Suppressor macrophage (primary cell): ENCODE data around the gene PTPRM.
"Not testable (repeated sequence)": the region's sequence is repeated elsewhere in the genome, so short reads cannot be mapped to it uniquely, and the experiment has no call there.

Experiments
- DNase-seq, 4 experiments: peaks; one replicate each; pipeline ENCODE4 v3.0.0-alpha.2; 2020 to 2022

Gene PTPRM

GRCh38 chr18:7954238-7954637, 387.1 kb downstream of the PTPRM start:
- no peak for DNase-seq

DNA sequence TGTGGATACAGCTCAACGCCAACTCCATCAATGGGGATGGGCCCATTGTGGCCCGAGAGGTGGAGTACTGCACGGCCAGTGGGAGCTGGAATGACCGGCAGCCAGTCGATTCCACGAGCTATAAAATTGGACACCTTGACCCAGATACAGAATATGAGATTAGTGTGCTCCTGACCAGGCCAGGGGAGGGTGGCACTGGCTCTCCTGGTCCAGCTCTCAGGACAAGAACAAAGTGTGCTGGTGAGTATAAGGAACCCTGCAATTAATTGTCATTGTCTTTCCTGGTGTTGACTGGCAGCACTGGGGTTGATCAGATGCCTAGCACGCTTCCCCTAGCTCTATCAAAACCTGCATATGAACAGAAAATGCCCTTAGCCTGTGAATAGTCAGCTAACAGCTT, 388.1 kb downstream of the PTPRM start:
- no peak for DNase-seq

DNA sequence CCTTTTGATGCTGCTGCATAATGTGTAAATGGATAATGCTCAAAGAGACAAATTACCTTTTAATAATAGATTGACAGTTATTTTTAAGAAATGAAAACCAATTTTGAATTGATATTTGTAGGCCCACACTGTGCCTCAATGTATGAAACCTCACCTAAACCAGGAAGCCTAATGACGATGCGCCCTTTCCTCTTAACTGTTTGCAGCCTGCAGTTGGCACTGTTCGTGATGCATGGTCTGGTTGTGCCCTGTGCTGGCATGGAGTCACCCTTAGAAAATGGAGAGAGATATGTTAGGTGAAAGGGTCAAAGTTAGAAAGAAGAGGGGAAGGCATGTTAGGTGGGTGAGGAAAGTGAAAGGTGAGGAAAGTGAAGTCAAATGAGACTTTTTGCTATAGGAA, 390.2 kb downstream of the PTPRM start:
- DNase-seq = no peak

GRCh38 chr18:7958081-7958896, 391.2 kb downstream of the PTPRM start:
- no peak for DNase-seq

GRCh38 chr18:7958897-7959146, 391.7 kb downstream of the PTPRM start:
- no peak for DNase-seq

- DNase-seq = not testable (repeated sequence)
Observed at GRCh38 chr18:7966682-7967081, 399.6 kb downstream of the PTPRM start.

- no peak for DNase-seq
Observed at GRCh38 chr18:7974200-7974874, 407.2 kb downstream of the PTPRM start.

DNA sequence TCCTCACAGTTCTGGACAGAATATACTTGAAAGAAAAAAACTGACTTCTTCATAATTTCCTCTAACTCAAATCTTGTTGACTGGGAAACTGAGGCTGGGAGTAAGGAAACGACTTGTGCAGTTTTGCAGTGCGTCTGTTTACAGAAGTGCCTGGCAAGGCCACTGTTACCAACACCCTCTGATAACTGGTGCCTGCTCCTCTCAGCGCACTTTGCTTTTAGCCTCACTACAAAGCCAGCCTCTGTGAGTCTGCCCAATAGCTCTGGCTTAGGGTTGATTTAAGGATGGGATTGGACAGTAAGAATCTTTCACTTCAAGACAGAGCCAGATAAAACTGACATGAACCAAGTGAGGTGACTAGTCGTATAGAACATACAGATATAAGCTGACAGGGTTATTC, 410.8 kb downstream of the PTPRM start:
- DNase-seq = no peak

DNA sequence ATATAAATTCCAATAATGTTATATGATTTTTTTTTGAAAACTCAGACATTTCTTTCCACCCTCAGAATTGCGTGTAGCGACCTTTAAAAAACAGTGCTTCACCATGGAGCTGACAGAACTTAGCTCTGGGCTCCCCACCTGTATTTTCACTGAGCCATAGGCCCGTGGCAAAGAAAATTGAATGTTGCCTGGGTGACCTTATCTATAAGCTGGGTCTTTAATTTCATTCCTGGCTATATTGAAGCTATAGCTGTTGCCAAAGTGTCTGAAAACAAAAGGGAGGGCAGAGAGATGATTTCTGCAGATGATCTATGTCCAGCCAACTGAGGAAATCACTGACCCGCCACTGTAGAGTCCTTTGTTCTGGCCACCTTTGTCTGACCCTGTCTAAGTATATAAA, 411.7 kb downstream of the PTPRM start:
- DNase-seq = no peak

DNA sequence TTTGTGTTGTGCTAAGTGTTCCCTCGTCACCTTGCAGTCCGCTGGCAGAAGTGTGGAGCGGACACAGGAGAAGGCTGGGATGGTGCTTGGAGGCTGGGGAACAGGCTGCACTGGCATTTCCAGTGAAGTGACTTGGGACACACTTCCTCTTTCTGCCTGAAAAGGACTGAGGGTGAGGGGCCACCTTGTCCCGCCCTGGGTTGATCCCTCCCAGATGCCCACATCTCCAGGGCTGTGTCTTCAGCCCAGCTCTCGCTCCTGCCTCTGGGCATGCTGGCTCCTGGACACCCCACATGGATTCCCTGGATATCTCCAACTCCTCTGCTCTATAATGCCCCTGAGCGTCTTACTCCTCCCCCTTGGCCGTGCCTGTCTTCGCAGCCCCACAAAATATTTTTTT, 412.6 kb downstream of the PTPRM start:
- no peak for DNase-seq

DNA sequence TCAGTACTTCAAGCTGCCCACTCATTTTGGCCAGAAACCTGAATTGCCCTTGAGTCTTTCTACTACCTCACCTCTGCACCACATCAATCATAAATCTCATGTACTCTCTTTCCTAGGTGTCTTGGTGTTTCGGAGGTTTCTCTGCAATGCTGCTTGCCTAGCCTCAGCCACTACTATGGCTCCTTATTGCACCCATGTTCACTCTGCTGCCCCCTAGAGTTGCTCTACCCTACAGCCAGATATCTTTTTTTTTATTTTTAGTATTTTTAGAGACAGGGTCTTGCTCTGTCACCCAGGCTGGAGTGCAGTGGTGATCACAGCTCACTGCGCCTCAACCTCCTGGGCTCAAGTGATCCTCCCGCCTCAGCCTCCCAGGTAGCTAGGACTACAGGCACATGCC, 413.0 kb downstream of the PTPRM start:
- peak in 1 of 4 experiments; percentile 16 for DNase-seq

GRCh38 chr18:7980656-7981055, 413.5 kb downstream of the PTPRM start:
- no peak for DNase-seq

GRCh38 chr18:7982216-7982615, 415.1 kb downstream of the PTPRM start:
- DNase-seq = no peak

DNA sequence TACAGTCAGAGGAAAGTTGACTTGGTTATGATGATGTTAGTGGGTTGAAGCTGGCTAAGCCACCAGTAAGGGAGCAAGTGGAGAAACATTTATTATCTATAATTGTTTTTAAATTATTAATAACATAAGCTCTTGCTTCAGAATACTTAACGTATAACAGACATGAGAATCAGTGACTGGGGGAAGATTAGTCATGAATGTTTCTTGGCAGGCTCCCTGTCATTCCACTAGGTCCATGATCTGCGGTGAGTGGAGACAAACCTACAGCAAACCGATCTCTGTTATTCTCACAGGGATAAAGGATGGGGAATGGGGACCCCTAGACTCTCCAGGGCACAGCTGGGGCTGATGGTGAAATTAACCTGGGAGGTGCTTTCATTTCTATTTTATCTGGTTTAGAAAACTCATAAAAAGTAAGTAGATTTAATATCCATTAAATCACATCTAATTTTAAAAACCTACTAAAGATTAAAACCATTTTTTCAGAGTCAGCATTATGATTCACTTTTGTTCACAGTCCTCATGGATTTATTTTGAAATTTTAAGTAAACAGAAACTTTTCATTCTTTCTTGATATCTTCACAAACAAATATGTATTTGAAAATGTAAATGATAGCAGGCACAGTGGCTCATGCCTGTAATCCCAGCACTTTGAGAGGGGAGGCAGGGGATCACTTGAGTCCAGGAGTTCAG, 420.3 kb downstream of the PTPRM start:
- DNase-seq = no peak

DNA sequence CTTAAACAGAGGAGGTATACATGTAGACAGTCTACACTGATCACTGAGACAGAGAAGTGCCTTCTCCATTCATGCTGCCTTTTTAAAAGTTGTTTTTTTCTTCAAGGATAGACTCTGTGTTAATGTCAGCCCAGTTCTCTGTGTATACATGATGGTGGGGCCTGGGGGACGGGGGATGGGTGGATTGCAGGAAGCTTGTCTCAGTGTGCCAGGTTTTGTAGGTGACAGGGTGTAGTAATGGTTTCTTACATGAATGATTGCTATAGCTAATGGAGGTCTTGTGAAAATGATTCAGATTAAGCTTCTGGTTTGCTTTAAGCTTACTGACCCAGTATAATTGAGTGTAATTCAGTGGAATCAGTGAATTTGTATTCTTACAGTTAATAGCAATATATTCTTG, 423.6 kb downstream of the PTPRM start:
- no peak for DNase-seq

DNA sequence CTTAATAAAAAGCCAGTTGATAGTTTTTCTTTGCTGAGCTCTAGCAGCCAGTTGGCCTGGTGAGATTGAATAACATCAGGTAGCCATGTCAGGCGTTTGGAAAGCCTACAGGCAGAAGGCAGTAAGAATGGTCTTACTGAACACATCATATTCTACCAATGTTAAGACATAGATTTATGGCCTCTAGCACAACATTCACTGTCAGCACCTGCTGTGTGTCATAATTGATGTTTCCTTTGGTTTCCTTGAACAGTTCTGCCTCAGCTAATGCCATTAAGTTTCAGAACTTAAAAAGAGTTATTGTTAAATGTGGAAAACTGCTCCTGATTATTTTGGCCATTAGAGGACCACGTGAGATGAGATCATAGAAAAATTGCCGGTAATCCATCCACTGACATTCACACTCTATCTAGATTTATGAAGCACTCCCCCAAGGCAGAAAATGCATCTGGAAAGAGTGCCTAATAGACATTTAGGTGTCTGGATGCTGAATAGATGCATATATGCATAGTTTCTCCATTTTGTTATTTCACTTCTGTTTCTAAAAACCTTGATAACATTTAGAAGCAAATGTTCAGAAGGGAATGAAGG, 434.7 kb downstream of the PTPRM start:
- DNase-seq = no peak

GRCh38 chr18:8003878-8004675, 437.0 kb downstream of the PTPRM start:
- DNase-seq = no peak

- DNase-seq = no peak
Observed at GRCh38 chr18:8004792-8005191, 437.7 kb downstream of the PTPRM start.

- no peak for DNase-seq
Observed at GRCh38 chr18:8005870-8006569, 438.9 kb downstream of the PTPRM start.

DNA sequence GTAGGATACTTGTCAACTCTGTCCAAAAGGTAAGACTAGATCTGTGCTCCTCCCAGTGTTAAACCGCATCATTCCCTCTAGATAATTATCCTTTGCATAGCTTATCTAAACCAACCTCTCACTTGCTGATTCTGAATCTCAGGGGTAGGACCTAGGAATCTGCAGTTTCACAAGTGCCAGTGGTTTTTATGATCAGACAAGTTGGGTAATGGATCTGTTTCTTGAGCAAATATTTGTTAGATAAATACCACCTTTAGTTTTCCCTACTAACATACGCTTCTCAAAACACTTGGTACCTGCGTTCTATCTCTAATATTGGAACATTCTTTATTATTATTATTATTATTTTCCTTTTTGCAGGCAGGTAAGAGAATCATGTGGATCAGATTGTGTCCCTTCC, 439.9 kb downstream of the PTPRM start:
- DNase-seq = no peak

DNA sequence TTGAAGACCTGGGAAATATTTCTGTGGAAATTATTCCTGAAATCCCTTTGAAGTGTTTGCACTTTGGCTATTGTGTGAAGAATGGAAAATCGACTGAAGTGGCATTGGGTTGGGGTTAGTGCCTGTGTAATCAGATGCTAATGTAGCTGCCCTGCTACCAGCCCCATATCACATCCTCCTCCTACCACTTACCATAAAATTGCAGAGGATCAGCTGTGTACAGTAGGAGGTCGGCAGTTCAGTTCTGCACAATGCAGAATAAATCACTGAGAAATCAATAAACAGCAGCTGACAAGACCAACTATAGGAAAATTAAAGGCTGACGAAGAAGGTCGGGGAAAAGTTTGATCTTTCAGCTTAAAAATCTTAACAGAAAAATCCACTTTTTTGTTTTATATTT, 440.9 kb downstream of the PTPRM start:
- DNase-seq = no peak

DNA sequence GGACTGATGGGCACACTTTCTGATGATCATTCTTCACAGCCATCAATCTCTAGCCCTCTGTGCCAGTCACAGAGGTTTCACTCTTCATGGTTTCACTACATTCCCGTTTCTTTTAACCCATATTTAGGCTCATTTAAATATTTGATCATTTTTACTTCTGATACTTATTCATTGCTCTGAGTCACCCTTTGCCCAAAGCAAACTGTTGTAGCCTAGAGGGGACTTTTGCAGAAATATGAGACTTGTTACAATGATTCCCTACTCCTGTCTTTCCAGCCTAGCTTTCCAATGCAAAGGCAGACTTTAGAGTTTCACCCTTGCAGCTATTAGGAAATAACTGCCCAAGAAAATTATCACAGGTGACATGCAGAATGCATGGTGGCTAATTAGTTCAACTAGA, 444.2 kb downstream of the PTPRM start:
- no peak for DNase-seq
